ENCODE measurements around the gene CATSPER1. TPM values are rescaled to one million over a fixed set of nuclear protein-coding genes. Genes with fewer than 3 reads are reported as not detected.

The CATSPER1 gene
- total and polyA plus RNA-seq, 2 of the 8 experiments (the other 6 are each of a cell fraction or from before 2014, with no cell fraction given) = not detected

GRCh38 chr11:65981972-65982823 is 44.1 kb downstream of the CATSPER1 start:
- H4K20me1 ChIP-seq (replicated peaks in 1 of 2; ENCODE audit: control insufficient read depth in 1 of 2, insufficient read depth in 2 of 2, low read length in 2 of 2) = peaks cover 0 to 2% of the 10 kb centered on the region in 2 experiments
- H3K36me3 ChIP-seq (ENCODE audit: control insufficient read depth in 2 of 4, insufficient read depth in 4 of 4, low read length in 3 of 4) = peaks cover 2 to 18% (median 14%) of the 10 kb centered on the region in 4 experiments; a peak in 7 of 8 replicates
- H3K14ac ChIP-seq (ENCODE audit: insufficient read length) = no peak overlapping the region
- H3K56ac ChIP-seq (replicated peaks; ENCODE audit: insufficient read length, low read depth, low read length) = no peak overlapping the region
- H3K4me2 ChIP-seq (ENCODE audit: insufficient read depth in 1 of 2, low read depth in 2 of 2, low read length in 2 of 2) = no peak overlapping the region
- H2AFZ ChIP-seq (ENCODE audit: low read length) = no peak overlapping the region
- H3K18ac ChIP-seq (ENCODE audit: extremely low read depth, low read length) = no peak overlapping the region
- H2BK5ac ChIP-seq (ENCODE audit: low read depth, low read length) = no peak overlapping the region
- H2BK12ac ChIP-seq (ENCODE audit: low read depth, low read length) = no peak overlapping the region
- no peaks in the 10 kb centered on the region for H3K9me3 ChIP-seq (ENCODE audit: insufficient read depth in 2 of 2, low read depth in 1 of 2, low read length in 1 of 2)
- CTCF ChIA-PET (ENCODE audit: partially characterized antibody) = interaction anchor here (1.4 to 18.4 kb wide), 3 partner anchors 20 to 101 kb away, joined by 3 to 281 read pairs (median 3); partner anchors contain the start of genes CCDC85B, FIBP and SART1
- no peaks in the 10 kb centered on the region for H3K4me1 ChIP-seq (replicated peaks in 1 of 4; ENCODE audit: control insufficient read depth in 3 of 4, insufficient read depth in 4 of 4, low read length in 3 of 4)
- peak overlapping the region; percentile 29; the same call in 1 of the 2 replicates for H4K8ac ChIP-seq (ENCODE audit: extremely low read depth, insufficient read depth, low read length)
- no peak for TF ChIP-seq KDM1A (IDR thresholded peaks at IDR 0.05; ENCODE audit: borderline replicate concordance, low read length)
- no peak for TF ChIP-seq SP1 (IDR thresholded peaks at IDR 0.05; ENCODE audit: low read depth, low read length)
- no peak for TF ChIP-seq SP2 (IDR thresholded peaks at IDR 0.05; ENCODE audit: low read length)
- TF ChIP-seq GTF2F1 (IDR thresholded peaks at IDR 0.05; ENCODE audit: borderline replicate concordance, low read depth, low read length) = no peak
- 0 out of 4 replicates have a peak, but pooled peaks of 1 of the 2 experiments have one; percentile 1 for TF ChIP-seq RAD21 (IDR thresholded peaks at IDR 0.05 in 1 of 2, conservative IDR thresholded peaks at IDR 0.05 in 1 of 2; ENCODE audit: low read depth in 2 of 2, low read length in 2 of 2)
- no peak for TF ChIP-seq YY1 (IDR thresholded peaks at IDR 0.05; ENCODE audit: low read depth, low read length)
- H3K27me3 ChIP-seq (replicated peaks in 1 of 4; ENCODE audit: control insufficient read depth in 3 of 4, extremely low read depth in 1 of 4, insufficient read depth in 3 of 4, low read length in 3 of 4) = no peaks in the 10 kb centered on the region
- H2BK15ac ChIP-seq (ENCODE audit: low read length) = no peak overlapping the region
- H2BK20ac ChIP-seq (ENCODE audit: low read length) = no peak overlapping the region
- no peak overlapping the region for H4K5ac ChIP-seq (ENCODE audit: insufficient read length, low read depth, low read length)
- H3K4ac ChIP-seq (replicated peaks; ENCODE audit: insufficient read length, low read depth, low read length) = no peak overlapping the region
- H2AK5ac ChIP-seq (ENCODE audit: low read depth, low read length) = no peak overlapping the region
- H3K9ac ChIP-seq (replicated peaks in 1 of 4; ENCODE audit: extremely low read depth in 1 of 4, low read depth in 3 of 4, low read length in 3 of 4) = no peak overlapping the region; a peak in 2 of 7 replicates
- no peak overlapping the region for H3K4me3 ChIP-seq (ENCODE audit: extremely low read depth in 1 of 4, insufficient read depth in 2 of 4, low read depth in 3 of 4, low read length in 4 of 4)
- 86% methylated on average over 12 of the region's 16 CpGs; no CpG with 5 or more reads in 1 of the 2 experiments for WGBS, 2 experiments (ENCODE audit: extremely low coverage in 1 of 2, insufficient coverage in 1 of 2, insufficient read length in 1 of 2, insufficient replicate concordance in 2 of 2, low coverage in 1 of 2, low lambda C conversion rate in 2 of 2, missing lambda C conversion rate in 1 of 2)
- DNase-seq (ENCODE audit: low read depth in 1 of 2, low spot score in 2 of 2) = no peak
- no peak overlapping the region for H3K27ac ChIP-seq (ENCODE audit: low read depth, low read length)
- FAIRE-seq = no peak
- H2BK120ac ChIP-seq (replicated peaks; ENCODE audit: low read depth, low read length) = no peak overlapping the region
- H4K91ac ChIP-seq (replicated peaks; ENCODE audit: insufficient read length, low read length) = no peak overlapping the region
- no peaks in the 10 kb centered on the region for H3K23me2 ChIP-seq (ENCODE audit: low read depth, low read length)
- H3K79me2 ChIP-seq (ENCODE audit: control insufficient read depth in 1 of 2, insufficient read depth in 2 of 2, low read length in 2 of 2) = no peaks in the 10 kb centered on the region
- POLR2A ChIA-PET (ENCODE audit: partially characterized antibody) = interaction anchor here (0.5 to 1.8 kb wide), 7 partner anchors 9 to 283 kb away, joined by 3 to 5 read pairs (median 3); no protein-coding TSS in a partner anchor
- no peak overlapping the region for H3K23ac ChIP-seq (ENCODE audit: insufficient read length)
- no peaks in the 10 kb centered on the region for H3K79me1 ChIP-seq (ENCODE audit: low read depth, low read length)
